ENCODE measurements around the gene C8B.

The C8B gene

DNA sequence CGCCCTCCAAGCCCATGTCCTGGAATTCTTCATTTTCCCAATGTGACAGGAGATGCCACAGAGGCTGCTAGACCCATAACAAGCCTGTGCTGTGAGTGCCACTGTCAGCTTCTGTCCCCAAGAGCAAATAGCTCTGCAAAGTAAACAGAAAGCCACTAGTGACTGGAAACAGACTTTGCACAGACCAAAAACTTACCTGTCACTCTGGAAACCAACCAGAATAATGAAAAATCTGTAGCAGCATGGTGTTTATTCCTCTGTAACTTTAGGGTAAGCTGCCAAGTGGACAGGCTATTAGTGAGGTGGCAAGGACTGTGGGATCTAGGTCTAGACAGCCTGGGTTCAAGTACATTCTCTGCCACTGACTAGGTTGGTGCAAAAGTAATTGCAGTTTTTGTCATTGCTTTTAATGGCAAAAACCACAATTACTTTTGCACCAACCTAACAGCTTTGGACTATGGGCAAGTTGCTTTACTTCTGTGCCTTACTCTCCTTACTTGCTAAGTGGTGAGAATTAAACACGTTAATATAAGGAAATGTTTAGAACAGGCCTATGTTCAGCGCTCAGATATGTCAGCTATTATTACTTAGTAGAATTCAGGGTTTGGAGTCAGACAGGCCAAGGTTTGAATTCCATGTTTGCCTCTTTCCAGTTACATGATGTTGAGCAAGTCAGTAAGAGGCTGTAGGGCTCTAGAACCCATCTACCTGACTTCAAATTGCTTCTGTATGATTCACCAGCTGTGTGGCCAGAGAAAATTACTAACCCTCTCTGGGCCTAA, at the start of gene C8B:
Gene C8B, minus strand, starts transcription at position 100 of the 782 bp plus-strand sequence. Its CDS starts 67 bp downstream, at position 33.
- no peak for DNase-seq

- no peak for DNase-seq
Measured at GRCh38 chr1:57015071-57015470, 49.3 kb upstream of the C8B start.

DNA sequence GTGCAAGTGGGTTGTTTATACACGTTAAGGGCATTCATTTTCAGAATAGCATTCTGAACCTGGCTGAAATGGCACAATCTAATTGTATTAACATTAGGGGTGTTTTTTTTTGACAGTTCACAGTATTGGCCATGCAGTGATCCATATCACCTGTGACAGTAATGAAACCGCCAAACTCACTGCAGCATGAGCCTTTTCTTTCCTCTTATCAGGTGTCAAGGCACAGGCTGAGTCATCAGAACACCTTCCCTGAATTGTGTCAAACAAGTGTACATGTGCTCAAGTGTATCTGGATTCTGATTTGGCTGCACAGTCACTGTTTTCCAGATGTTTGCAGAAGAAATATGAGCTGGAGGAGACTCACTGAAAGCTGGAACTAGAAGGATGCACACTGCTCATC, 47.7 kb upstream of the C8B start:
- DNase-seq, result no peak

DNA sequence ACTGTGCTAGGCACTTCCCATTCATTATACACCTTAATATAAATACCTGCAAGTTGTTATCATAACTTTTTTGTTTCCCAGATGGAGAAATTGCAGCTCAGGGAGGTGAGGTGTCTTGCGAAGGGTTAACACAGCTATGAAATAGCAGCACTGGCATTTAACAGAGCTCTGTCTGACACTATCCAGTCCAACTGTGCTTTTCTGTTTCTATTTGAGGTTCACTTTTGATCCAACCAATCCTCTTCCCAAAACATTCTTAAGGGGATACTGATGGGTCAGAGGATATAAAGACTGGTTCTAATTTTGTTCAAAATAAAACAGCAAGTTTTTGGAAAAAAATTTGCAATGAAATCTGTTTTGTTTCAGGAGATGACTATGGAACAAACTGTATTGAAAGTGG, 46.5 kb upstream of the C8B start:
- no peak for DNase-seq

- DNase-seq, result no peak
Measured at GRCh38 chr1:57010511-57010910, 44.7 kb upstream of the C8B start.

DNA sequence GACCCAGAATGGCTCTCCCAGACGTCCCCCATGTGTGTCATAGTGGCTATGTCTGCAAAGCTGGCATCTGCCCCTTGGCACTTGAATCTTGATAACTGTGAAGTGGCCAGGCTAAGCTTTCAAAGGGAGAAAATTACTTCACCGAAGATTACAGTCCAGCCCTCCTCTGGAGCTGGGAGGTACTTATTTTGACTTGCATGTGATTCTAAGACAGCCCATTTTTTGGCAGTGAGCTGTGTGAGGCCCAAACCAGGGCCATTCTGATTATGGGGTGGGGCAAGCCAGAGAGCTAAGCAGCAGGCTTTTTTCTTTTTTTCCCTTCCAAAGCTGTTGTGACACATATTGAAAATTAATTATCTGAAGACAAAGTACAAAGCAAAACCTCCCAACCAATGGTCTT, 42.1 kb upstream of the C8B start:
- DNase-seq, result no peak

DNA sequence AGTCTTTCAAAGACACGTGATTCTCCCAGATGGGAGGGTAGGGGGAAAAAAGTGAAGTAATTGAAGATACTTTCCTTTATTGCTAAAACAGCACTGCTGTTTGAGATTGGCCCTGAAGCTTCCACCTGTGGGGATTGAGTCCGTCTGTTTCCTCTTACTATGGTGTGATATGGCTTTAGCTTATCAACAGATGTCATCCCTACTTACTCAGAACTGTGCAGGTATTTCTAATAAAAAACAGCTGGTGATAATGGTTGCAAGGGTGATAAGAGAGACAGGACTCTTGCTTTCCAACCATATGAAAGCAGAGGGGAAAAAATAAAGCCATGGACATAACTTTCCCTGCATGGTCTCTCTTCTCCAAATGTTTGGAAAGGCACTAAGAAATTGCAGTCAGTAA, 41.7 kb upstream of the C8B start:
- no peak for DNase-seq

- no peak for DNase-seq
Measured at GRCh38 chr1:57003398-57004139, 37.8 kb upstream of the C8B start.

- no peak for DNase-seq
Measured at GRCh38 chr1:56995414-56996100, 29.7 kb upstream of the C8B start.

GRCh38 chr1:56993475-56993874, 27.7 kb upstream of the C8B start:
- no peak for DNase-seq

- DNase-seq, result no peak
Measured at GRCh38 chr1:56992318-56993125, 26.7 kb upstream of the C8B start.

GRCh38 chr1:56991576-56991975, 25.8 kb upstream of the C8B start:
- no peak for DNase-seq

GRCh38 chr1:56986397-56986796, 20.6 kb upstream of the C8B start:
- DNase-seq, result no peak

GRCh38 chr1:56985857-56986256, 20.0 kb upstream of the C8B start:
- no peak for DNase-seq

GRCh38 chr1:56983484-56983883, 17.7 kb upstream of the C8B start:
- no peak for DNase-seq

- DNase-seq, result no peak
Measured at GRCh38 chr1:56979986-56980755, 14.4 kb upstream of the C8B start.

- no peak for DNase-seq
Measured at GRCh38 chr1:56978819-56979218, 13.0 kb upstream of the C8B start.

GRCh38 chr1:56977910-56978309, 12.1 kb upstream of the C8B start:
- no peak for DNase-seq

GRCh38 chr1:56975446-56975845, 9.6 kb upstream of the C8B start:
- DNase-seq, result no peak

DNA sequence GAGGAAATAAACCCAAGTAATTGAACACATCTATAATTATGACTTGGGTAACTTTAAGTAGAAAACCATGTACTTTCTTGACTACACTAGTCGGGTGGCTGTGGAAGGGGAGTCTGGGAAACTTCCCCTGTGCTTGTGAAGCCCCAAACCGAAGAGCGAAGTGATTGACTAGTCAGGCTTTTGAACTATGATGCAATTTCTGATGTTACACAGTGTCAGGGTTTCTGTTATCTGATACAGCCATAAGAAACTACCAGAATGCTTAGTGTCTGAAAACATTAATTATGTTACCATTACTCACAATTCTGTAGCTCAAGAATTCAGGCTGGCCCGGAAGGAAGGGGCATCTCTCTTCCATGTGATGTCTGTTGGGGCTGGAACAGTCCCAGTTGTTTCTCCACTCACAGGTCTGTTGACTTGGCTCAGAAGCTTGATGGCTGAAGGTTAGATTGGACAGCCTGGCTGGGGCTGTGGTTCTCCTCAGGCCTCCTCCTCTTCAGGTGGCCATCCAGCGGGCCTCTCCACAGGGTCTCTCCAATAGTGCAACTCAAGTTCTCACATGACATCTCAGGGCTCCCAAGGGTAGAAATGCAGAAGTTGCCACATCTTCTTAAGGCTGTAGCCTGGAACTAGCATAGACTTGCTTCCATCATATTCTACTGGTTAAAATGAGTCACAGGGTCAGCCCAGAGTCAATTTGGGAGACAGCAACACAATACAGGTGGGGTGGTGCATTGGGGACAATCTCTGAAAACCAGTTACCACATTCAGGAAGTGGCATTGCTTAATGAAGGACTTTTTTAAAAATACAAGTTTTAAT, 8.3 kb upstream of the C8B start:
- no peak for DNase-seq

DNA sequence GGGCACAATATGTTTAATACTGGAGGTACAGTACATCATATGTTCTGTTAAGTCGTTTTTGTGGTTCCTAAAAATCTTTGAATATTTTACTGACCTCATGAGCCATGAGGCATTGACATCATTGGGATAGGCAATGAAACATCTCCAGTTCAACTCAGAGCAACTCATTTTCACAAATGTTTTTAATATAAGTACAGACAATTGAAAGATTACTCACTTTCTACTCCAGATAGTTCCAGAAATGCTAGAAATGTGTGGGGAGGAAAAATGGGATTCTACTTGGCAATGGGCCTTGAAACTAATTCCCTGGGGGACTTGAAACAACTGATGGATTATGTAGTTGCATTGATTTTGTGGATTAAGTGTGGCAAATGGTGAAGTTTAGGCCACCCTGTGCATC, 7.2 kb upstream of the C8B start:
- no peak for DNase-seq

Data from activated CD4-positive, alpha-beta T cell treated with anti-CD3 and anti-CD28 coated beads for 4 hours (primary cell).